ENCODE data around the gene SH3D19.
"Not testable (repeated sequence)": the region's sequence is repeated elsewhere in the genome, so short reads cannot be mapped to it uniquely, and the experiment has no call there.

Gene SH3D19

DNA sequence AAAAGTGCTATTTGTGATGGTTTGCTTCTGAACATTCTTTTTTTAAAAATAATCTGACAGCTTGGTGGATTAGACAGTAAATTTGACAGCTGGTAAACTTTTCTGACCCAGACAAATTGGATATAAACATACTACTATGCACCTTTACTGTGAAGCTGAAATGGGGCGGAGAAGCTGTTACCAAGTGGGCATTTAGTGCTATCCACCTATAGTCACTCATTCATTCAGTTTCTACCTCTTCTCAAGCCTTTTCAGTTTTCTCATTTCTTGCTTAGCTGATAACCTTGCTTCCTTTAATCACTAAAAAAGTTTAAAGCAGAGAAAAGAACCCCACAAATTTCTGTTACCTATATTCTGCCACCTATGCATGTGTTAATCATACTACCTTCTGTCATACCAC lies 220.8 kb downstream of the SH3D19 start:
- DNase-seq, result no peak

DNA sequence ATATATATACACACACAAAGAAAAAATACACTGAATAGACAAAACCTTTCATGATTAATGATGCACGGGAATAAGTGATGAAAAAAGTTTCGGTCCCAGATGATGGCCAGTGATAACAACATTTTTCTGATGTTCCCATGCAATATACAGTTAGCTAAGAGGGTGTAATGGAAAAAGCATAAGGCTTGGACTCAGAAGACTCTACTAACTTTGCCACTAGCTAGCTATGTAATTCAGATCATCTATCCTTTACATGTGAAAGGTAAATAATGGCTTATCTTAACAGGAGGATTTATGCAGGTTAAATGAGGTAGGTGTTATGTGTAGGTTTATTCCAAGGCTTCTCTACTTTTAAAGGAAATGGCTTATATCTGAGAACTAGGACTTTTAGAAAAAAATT lies 221.6 kb downstream of the SH3D19 start:
- no peak for DNase-seq

DNA sequence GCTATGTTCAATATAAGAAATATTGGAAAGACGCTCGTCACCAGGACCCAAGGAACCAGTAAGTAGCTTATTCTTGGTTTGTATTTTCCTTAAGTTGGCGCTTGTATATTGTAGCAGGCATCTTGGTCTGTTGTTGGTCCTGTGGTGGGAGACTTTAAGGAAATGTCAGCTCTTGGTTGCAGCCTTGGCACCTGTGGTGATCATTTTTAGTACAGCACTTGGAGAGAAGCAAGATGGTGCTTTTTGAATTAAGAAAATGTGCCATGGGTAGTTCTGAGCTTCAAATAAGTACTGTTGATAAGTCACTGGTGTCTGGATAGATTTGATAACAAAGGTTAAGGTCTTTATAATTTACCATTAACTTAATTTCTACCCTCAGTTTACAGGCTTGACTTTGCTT lies 224.9 kb downstream of the SH3D19 start:
- DNase-seq, result no peak

DNA sequence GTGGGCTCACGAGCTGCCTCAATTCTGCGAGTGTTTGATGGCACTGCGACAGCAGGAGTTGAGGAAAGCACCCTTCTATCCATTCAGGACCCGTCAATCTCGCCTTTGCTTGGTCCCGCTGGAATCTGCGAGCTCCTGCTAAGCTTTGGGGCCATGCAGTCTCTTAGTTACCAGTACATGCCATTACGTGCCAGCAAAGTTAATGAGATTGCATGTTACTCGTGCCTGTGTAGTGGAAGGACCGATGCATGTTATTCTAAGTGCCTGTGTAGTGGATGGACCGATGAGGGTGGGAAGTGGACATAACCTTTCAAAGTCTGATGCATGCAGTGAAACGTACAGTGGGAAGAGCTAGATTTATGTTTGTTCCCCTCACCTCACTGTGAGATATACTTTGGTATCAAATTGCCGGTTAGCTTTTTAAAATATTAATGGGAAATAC lies 225.4 kb downstream of the SH3D19 start:
- DNase-seq, result peak in 7 of 58 donors; percentile 24 to 81 (median 64)

DNA sequence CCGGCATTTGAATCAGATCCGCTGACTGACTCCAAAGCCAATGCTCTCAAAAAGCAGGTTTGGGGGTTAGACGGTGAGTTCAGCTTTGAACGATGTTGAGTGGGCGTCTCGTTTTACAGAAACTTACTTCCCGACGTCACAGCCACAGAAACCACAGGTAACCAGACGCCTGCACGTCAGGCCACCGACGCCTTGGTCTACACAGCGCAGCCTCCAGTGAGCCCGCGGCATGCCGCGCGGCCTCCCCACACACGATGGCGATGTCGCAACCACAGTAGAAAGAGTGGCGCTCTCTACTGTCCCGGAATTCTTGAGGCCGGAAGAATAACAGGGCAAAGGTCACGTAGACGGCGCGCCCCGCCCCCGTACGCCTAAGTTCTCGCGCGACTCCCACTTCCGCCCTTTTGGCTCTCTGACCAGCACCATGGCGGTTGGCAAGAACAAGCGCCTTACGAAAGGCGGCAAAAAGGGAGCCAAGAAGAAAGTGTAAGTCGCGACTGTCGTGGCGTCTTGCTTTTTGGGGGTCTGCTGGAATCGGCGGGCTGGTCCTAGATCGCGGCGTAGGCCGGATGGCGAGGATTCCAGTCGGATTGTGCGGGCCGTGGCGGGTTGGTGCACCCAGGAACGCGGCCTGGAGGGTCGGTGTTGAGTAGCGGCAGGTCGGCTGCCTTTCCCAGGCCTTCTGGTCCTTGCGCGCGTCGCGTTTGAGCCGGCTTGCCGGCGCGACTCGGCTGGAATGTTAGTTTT lies 226.0 kb downstream of the SH3D19 start, which contains the start of gene RPS3A:
Gene RPS3A, plus strand, starts transcription at position 400 of the 747 bp plus-strand sequence. Its CDS starts 25 bp downstream, at position 425.
- peak; percentile 64 to 97 (median 94) for DNase-seq

DNA sequence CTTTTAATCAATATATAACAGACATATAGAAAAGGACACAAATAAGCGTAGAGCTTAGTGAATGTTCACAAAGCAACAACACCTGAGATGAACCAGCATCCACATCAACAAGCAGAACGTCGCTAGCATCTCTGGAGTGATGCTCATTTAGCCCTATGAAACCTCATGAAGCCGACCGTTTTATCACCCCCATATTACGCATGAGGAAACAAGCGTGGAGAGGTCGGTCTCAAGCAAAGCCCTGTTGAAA lies 226.5 kb downstream of the SH3D19 start:
- DNase-seq, result no peak

DNA sequence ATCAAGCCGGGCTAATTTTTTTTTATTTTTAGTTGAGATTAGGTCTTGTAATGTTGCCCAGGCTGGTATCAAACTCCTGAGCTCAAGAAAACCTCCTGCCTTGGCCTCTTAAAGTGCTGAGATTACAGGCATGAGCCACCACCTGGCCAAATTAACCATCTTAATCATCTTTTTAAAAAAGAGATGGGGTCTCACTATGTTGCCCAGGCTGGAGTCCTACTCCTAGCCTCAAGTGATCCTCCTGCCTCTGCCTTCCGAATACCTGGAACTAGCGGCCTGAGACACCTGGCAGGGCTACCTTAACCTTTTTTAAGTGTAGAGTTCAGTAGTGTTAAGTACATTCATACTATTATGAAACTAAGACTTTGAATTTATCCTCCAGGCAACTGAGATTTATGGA lies 227.6 kb downstream of the SH3D19 start:
- DNase-seq, result no peak

DNA sequence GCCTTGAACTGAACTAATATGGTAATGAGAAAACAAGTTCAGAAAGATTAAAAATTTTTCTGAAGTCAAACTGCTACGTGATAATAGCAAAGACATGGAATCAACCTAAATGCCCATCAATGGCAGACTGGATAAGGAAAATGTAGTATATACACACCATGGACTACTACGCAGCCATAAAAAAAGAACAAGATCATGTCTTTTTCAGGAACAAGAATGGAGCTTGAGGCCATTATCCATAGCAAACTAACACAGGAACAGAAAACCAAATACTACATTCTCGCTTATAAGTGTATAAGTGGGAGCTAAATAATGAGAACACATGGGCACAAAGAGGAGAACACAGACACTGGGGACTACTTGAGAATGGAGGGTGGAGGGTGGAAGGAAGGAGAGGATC lies 230.3 kb downstream of the SH3D19 start:
- DNase-seq, result no peak

DNA sequence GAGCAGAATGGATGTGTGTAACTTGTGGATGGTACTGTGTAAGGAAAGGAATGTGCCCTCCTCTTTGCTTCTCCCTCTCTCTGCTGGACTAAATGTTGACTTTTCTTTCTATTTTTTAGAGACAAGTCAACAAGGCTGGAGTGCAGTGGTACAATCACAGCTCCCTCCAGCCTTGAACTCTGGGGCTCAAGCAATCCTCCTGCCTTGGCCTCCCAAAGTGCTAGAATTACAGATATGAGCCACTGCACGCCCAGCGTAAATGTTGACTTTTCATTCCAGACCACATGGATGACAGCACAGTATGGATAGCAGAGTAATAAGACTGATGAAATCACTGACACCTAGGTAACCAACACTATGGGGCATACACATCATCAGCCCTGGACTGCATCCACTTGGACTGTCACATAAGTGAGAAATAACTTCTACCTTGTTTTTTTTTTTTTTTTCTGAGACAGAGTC lies 231.1 kb downstream of the SH3D19 start:
- no peak for DNase-seq

DNA sequence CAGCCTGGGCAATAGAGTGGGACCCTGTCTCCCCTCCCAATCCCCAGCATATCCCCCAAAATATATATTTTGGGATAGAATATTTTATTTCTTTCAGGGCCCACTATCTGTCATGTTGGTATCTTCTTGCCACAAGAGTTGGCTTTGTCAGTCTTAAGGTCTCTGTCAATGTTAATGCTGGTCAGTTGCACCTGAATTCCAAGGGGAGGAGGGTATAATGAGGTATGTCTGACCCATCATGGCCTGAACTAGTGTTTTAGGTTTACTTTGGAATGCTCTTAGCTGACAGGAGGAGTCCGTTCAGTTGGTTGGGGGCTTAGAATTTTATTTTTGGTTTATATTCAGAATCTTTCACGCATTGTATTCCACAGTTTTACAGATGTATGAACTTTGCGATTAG lies 232.2 kb downstream of the SH3D19 start:
- no peak for DNase-seq

DNA sequence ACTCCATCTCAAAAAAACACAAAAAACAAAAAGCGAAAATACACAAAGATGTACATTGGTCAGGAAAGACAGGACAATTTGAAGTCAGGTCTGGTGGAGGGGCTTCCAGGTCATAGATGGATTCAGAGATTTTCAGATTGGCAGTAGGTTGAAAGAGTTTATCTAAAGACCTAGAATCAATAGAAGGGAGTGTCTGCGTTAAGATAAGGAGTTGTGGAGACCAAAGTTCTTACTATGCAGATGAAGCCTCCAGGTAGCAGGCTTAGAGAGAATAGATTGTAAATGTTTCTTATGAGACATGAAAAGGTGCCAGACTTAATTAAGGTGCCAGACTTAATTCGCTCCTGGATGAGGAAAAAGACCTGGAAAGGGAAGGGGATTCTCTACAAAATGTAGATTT lies 232.9 kb downstream of the SH3D19 start:
- no peak for DNase-seq

DNA sequence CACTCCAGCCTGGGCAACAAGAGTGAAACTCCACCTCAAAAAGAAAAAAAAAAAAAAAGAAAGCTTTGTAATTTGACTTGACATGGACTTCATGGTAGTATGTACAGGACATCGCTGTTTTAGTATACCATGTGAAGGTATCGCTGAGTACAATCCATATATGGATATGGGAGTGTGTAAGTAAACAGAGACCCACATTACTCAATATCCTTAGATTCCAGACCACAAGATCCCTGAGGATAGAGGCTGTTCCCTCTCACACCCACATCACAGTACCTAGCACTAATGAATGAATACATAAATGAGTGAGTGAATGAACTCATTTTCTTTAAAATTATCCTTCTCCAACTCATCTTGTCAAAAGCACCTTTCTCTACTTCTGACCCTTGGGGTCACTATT lies 234.4 kb downstream of the SH3D19 start:
- no peak for DNase-seq

DNA sequence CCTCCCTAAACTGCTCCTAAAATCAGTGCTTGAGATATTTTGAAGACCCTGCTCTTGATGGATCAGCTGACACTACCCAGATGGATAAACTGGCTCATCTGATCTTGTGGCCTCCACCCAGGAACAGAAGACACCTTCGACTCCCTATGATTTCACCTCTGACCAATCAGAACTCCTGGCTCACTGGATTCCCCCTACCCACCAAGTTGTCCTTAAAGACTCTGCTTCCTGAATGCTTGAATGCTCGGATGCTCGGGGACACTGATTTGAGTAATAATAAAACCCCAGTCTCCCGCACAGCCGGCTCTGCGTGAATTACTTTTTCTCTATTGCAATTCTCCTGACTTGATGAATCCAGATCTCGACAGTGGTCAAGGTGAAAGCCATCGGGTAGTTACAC lies 237.9 kb downstream of the SH3D19 start:
- no peak for DNase-seq

DNA sequence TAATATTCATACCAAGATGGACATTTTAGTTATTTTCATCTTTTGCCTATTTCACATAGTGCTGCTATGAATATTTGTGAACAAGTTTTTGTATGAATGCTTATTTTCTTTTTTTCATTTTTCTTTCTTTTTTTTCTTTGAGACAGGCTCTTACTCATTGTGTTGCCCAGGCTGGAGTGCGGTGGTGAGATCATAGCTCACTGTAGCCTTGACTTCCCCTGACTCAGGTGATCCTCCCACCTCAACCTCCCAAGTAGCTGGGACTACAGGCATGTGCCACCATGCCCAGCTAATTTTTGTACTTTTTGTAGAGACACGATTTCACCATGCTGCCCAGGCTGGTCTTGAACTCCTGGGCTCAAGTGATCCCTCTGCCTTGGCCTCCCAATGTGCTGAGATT lies 247.4 kb downstream of the SH3D19 start:
- not testable (repeated sequence) for DNase-seq

DNA sequence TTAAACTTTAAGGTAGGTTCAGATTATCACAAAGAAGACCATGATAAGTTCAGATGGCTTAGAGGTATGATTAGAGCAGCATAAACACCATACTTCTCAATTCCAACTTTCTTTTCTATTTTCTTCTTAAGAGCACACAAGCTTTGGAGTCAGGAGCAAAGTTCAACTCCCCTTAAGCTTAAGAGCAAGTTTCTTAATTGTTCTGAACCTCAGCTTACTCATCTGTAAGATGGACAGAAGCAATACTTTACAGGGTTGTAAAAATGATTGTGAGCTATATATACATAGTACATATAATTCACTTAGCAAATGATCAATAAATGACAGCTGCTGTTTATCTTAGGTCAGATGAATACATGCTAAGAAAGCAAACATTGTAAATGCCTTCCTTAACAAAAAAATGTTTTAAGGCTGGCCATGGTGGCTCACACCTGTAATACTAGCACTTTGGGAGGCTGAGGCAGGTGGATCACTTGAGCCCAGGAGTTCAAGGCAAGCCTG lies 250.9 kb downstream of the SH3D19 start:
- no peak for DNase-seq
